Activated naive CD4-positive, alpha-beta T cell treated with anti-CD3 and anti-CD28 coated beads for 36 hours (primary cell): ENCODE results near the gene ALPL. TPM values are rescaled to one million over a fixed set of nuclear protein-coding genes. Genes with fewer than 3 reads are reported as not detected.

Experiments
- CTCF ChIA-PET: fragments of 350-600 bp; sonication (Branson Sonifier 250); formaldehyde crosslinking; loops from one replicate; lab custom pipeline; 2021; ENCODE audit warnings: antibody characterized with exemption; lab: Charles Lee
- DNase-seq: peaks from one replicate; pipeline ENCODE4 v3.0.0-alpha.2; 2020
- H3K27ac Mint-ChIP-seq: one replicate; pipeline ENCODE4 v1.8.0; 2021; ENCODE audit warnings: mild to moderate bottlenecking, mixed read lengths
- H3K27me3 Mint-ChIP-seq: one replicate; pipeline ENCODE4 v1.8.0; 2021; ENCODE audit warnings: low read depth, mixed read lengths
- H3K36me3 Mint-ChIP-seq: one replicate; pipeline ENCODE4 v1.8.0; 2021; ENCODE audit warnings: low read depth, mixed read lengths
- H3K4me1 Mint-ChIP-seq: one replicate; pipeline ENCODE4 v1.8.0; 2021; ENCODE audit warnings: low read depth, mixed read lengths
- H3K4me3 Mint-ChIP-seq: one replicate; pipeline ENCODE4 v1.8.0; 2021; ENCODE audit warnings: mild to moderate bottlenecking, moderate library complexity, mixed read lengths
- H3K9me3 Mint-ChIP-seq: one replicate; pipeline ENCODE4 v1.8.0; 2021; ENCODE audit warnings: mixed read lengths
- intact Hi-C: fragments of 100-400 bp; cut with micrococcal nuclease; formaldehyde crosslinking; loops from one replicate; pipeline ENCODE4 v1.15.1; 2023
- total RNA-seq, 2 experiments: library from RNA; stranded (reverse); gene quantifications; one replicate each; pipeline ENCODE4 v1.2.3, GENCODE V29; 2021

The ALPL gene
- total RNA-seq, 2 experiments from 2014 or later: not detected

DNA sequence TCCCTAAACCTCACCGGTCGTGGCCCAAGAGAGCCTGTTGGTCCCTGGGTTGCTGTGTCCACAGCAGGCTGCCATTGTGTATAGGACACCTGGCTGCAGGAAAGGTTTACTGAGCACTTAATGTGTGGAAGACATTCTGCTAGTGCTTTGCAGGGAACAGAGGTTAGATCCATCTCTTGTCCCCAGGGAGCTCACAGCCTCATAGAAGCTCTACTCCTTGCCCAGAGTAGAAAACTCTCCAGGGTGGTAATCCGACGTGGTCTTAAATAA, 16.9 kb upstream of the ALPL start:
- H3K27ac Mint-ChIP-seq: no peak overlapping the region
- DNase-seq: no peak
- H3K9me3 Mint-ChIP-seq: no peaks in the 10 kb centered on the region
- peaks cover 6% of the 10 kb centered on the region for H3K4me1 Mint-ChIP-seq
- H3K4me3 Mint-ChIP-seq: no peak overlapping the region
- CTCF ChIA-PET: interaction anchor here (1.6 kb wide), 1 partner anchor 17 kb away, joined by 4 read pairs; the partner anchor contains the start of gene ALPL
- H3K36me3 Mint-ChIP-seq: no peaks in the 10 kb centered on the region
- H3K27me3 Mint-ChIP-seq: peaks cover 6% of the 10 kb centered on the region
- intact Hi-C loops: loop anchor here (5.0 to 10.0 kb wide), 2 partner anchors 117 to 275 kb away; no protein-coding TSS in a partner anchor

DNA sequence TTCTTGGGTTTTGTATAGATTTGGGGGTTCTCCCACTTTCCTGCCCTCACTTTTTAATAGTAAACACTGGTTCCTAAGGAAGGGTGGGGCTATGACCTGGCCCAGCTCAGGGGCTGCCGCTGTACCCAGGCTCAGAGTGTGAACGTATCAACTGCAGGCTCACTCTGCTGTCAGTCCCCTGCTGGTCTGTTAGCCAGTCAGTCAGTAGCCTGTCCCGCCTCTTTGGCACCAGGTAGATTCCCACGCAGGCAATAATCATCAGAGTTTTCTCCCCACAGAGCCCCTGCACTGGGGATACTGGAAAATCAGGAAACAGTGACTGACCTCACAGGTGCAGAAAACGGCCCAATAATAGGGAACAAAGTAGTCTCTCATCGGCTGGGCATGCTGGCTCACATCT, 15.0 kb upstream of the ALPL start:
- DNase-seq: no peak
- no peaks in the 10 kb centered on the region for H3K4me1 Mint-ChIP-seq
- no peak overlapping the region for H3K4me3 Mint-ChIP-seq
- CTCF ChIA-PET: no interaction called here
- H3K36me3 Mint-ChIP-seq: no peaks in the 10 kb centered on the region
- H3K9me3 Mint-ChIP-seq: no peaks in the 10 kb centered on the region
- peaks cover 4% of the 10 kb centered on the region for H3K27me3 Mint-ChIP-seq
- no peak overlapping the region for H3K27ac Mint-ChIP-seq
- intact Hi-C loops: loop anchor here (5.0 to 10.0 kb wide), 2 partner anchors 119 to 277 kb away; no protein-coding TSS in a partner anchor

GRCh38 chr1:21495225-21495820, 13.9 kb upstream of the ALPL start:
- Mint-ChIP-seq H3K4me3 (no peak overlapping the region), H3K4me1 (no peaks in the 10 kb centered on the region), H3K36me3 (no peaks in the 10 kb centered on the region), H3K27ac (no peak overlapping the region), H3K9me3 (no peaks in the 10 kb centered on the region), H3K27me3 (peaks cover 6% of the 10 kb centered on the region)
- no peak for DNase-seq
- intact Hi-C loops: loop anchor here (10.0 kb wide), 1 partner anchor 121 kb away; no protein-coding TSS in a partner anchor
- CTCF ChIA-PET: no interaction called here

- Mint-ChIP-seq H3K27me3 (peaks cover 2% of the 10 kb centered on the region), H3K27ac (no peak overlapping the region), H3K4me3 (no peak overlapping the region), H3K36me3 (no peaks in the 10 kb centered on the region), H3K9me3 (no peaks in the 10 kb centered on the region), H3K4me1 (no peaks in the 10 kb centered on the region)
- CTCF ChIA-PET: no interaction called here
- no peak for DNase-seq
- intact Hi-C loops: loop anchor here (10.0 kb wide), 1 partner anchor 121 kb away; no protein-coding TSS in a partner anchor
These were observed 13.2 kb upstream of the ALPL start for GRCh38 chr1:21496063-21496462.

DNA sequence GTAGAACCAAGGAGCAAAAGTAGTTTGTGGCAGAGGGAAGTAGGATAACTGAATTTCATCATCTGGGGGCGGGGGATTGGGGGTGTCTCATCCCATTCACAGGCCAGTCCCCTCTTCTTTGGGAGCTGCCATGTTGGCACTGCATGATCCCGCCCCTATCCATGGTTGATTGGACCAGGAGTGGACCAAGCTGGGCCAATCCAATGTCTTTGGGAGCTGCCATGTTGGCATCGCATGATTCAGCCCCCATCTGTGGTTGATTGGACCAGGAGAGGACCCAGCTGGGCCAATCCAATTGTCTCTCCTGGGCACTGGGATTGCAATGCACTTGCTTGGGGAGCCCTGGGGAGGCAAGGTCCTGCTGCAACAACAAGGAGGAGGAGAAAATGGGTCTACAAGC, 12.3 kb upstream of the ALPL start:
- intact Hi-C loops: loop anchor here (10.0 kb wide), 1 partner anchor 122 kb away; no protein-coding TSS in a partner anchor
- no peak for DNase-seq
- H3K36me3 Mint-ChIP-seq: no peaks in the 10 kb centered on the region
- no peak overlapping the region for H3K27ac Mint-ChIP-seq
- peaks cover 2% of the 10 kb centered on the region for H3K27me3 Mint-ChIP-seq
- CTCF ChIA-PET: no interaction called here
- no peaks in the 10 kb centered on the region for H3K4me1 Mint-ChIP-seq
- no peaks in the 10 kb centered on the region for H3K9me3 Mint-ChIP-seq
- no peak overlapping the region for H3K4me3 Mint-ChIP-seq

- H3K9me3 Mint-ChIP-seq: no peaks in the 10 kb centered on the region
- intact Hi-C loops: loop anchor here (10.0 kb wide), 1 partner anchor 123 kb away; no protein-coding TSS in a partner anchor
- peaks cover 2% of the 10 kb centered on the region for H3K27me3 Mint-ChIP-seq
- no peak overlapping the region for H3K4me3 Mint-ChIP-seq
- DNase-seq: no peak
- H3K27ac Mint-ChIP-seq: no peak overlapping the region
- H3K36me3 Mint-ChIP-seq: no peaks in the 10 kb centered on the region
- H3K4me1 Mint-ChIP-seq: no peaks in the 10 kb centered on the region
- CTCF ChIA-PET: no interaction called here
These were observed 11.7 kb upstream of the ALPL start for GRCh38 chr1:21497466-21498061.

DNA sequence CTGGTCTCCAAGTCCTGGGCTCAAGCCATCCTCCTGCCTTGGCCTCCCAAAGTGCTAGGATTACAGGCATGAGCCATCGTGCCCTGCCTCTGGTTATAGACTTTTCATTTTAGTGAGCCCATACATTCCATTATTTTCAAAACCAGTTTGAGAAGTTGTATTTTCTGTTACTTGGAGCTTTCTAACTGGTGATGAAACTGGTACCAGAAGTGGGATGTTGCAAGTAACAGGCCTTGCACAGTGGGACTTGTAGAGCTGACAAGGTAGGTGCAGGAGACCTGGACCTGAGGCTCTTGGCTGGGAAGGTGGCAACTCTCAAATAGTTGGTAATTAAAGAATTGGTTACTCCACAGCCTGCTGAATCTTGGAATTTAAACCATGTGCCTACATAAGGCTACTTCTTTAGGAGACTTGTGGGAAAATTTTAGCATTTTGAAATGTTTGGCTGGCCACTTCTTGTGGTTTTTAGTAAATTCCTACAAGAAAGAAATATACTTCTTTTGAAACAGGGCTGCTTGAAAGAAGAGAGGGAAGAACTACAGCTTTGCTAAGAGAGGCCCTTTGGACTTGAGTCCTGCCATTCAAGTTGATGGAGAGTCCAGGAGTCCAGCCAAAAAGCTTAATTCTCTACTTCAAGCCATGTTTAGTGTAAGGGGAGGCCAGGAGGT, 9.8 kb upstream of the ALPL start:
- Mint-ChIP-seq H3K27ac (no peak overlapping the region), H3K4me3 (no peak overlapping the region), H3K27me3 (peaks cover 7% of the 10 kb centered on the region), H3K4me1 (no peaks in the 10 kb centered on the region), H3K36me3 (no peaks in the 10 kb centered on the region), H3K9me3 (no peaks in the 10 kb centered on the region)
- CTCF ChIA-PET: interaction anchor here (0.7 to 1.0 kb wide), 2 partner anchors 9 to 130 kb away, joined by 3 read pairs; no protein-coding TSS in a partner anchor
- no peak for DNase-seq
- intact Hi-C loops: loop anchor here (10.0 kb wide), 1 partner anchor 125 kb away; no protein-coding TSS in a partner anchor

DNA sequence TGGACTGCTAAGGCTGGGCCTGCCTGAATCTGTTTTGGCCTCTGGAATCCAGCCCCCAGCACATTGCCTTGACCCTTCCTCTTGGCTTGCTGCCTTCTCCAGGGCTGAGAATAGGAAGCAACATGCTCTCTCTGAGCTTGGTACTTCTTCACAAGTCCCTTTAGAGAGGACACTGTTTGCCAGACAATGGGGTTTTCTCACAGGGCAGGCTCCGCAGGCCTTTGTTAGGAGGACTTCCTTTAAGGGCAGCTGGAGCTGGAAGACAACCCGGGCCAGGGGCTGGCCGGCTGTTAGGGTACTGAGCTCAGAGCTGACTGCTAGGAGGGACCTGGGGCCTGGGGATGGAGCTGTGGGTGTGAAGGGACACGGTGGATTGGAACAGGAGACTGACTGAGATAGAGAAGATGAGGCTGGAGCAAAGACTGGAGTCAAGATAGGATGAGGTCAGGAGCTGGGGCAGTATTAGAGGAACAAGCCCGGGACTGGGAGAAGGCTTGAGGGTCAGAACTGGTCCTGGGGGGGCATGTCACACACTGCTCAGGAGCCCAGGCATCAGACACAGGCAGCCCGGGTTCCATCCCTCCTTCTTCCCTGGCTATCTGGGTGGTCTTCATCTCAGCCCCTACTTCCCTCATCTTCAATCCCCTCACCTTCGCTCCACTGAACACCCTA, 5.4 kb upstream of the ALPL start:
- peaks cover 3% of the 10 kb centered on the region for H3K4me1 Mint-ChIP-seq
- intact Hi-C loops: no loop called here
- no peak for DNase-seq
- CTCF ChIA-PET: no interaction called here
- H3K27me3 Mint-ChIP-seq: peaks cover 34% of the 10 kb centered on the region
- H3K36me3 Mint-ChIP-seq: no peaks in the 10 kb centered on the region
- no peaks in the 10 kb centered on the region for H3K9me3 Mint-ChIP-seq
- H3K27ac Mint-ChIP-seq: no peak overlapping the region
- H3K4me3 Mint-ChIP-seq: no peak overlapping the region

DNA sequence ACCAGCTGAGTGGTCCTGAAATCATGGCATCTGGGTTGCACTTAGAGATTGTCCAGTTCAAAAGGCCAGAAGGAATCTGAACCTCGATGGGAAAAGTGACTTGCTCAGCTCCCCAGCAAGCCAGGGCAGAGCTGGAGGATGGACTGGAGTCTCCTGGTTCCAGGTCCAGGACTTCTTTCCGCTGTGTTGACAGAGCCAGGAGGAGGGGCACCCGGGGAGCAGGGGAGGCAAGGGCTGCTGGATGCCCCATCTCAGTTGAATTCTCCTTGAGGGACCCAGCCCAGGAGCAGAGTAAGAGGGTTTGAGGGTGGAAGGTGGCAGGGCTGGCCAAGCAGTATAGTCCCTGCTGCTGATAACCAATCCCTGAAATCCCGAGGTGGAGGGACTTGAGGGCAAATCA, 2.4 kb upstream of the ALPL start:
- Mint-ChIP-seq H3K4me1 (peaks cover 5% of the 10 kb centered on the region), H3K36me3 (no peaks in the 10 kb centered on the region), H3K9me3 (no peaks in the 10 kb centered on the region), H3K27ac (no peak overlapping the region), H3K27me3 (peaks cover 54% of the 10 kb centered on the region), H3K4me3 (no peak overlapping the region)
- CTCF ChIA-PET: interaction anchor here (0.6 to 4.0 kb wide), 5 partner anchors 9 to 288 kb away, joined by 3 to 21 read pairs (median 3); no protein-coding TSS in a partner anchor
- DNase-seq: no peak
- intact Hi-C loops: loop anchor here (5.0 kb wide), 1 partner anchor 90 kb away; no protein-coding TSS in a partner anchor

DNA sequence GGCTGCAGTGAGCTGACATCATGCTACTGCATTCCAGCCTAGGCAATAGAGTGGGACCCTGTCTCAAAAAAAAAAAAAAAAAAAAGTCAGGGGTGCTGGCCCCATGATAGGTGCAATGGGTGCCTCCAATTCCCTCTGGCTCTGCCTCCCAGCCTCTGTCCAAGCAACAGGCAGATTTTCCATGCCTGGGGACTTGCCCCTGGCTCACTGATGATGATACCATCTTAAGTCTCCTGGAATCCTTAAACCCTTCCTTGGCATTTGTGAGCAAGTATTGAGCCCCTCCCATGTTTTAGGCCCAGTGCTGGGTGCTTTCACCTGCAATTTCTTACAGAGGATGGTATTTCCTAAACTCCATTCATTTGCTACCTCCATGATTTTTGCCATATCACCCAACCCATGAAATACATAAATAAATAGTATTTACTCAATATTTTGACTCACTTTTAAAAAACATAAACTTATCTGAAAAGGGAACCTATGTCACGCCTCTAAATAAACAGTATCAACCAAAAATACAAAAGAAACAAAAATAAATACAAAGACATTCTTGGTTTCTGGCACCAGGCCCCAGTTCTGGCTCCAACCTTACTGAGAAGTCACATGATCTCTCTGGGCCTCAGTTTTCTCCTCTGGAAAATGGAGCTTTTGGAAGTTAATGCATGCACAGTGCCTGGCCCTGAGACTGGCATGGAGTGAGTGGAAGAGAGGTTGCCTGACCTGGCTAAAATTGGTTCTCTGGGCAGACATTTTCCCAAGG, 1.5 kb upstream of the ALPL start:
- Mint-ChIP-seq H3K36me3 (no peaks in the 10 kb centered on the region), H3K27ac (no peak overlapping the region), H3K9me3 (no peaks in the 10 kb centered on the region), H3K4me3 (no peak overlapping the region), H3K4me1 (peaks cover 5% of the 10 kb centered on the region), H3K27me3 (peaks cover 54% of the 10 kb centered on the region)
- DNase-seq: no peak
- intact Hi-C loops: loop anchor here (5.0 kb wide), 1 partner anchor 90 kb away; no protein-coding TSS in a partner anchor
- CTCF ChIA-PET: interaction anchor here (0.6 to 4.0 kb wide), 6 partner anchors 9 to 153 kb away, joined by 3 to 21 read pairs (median 4); no protein-coding TSS in a partner anchor

DNA sequence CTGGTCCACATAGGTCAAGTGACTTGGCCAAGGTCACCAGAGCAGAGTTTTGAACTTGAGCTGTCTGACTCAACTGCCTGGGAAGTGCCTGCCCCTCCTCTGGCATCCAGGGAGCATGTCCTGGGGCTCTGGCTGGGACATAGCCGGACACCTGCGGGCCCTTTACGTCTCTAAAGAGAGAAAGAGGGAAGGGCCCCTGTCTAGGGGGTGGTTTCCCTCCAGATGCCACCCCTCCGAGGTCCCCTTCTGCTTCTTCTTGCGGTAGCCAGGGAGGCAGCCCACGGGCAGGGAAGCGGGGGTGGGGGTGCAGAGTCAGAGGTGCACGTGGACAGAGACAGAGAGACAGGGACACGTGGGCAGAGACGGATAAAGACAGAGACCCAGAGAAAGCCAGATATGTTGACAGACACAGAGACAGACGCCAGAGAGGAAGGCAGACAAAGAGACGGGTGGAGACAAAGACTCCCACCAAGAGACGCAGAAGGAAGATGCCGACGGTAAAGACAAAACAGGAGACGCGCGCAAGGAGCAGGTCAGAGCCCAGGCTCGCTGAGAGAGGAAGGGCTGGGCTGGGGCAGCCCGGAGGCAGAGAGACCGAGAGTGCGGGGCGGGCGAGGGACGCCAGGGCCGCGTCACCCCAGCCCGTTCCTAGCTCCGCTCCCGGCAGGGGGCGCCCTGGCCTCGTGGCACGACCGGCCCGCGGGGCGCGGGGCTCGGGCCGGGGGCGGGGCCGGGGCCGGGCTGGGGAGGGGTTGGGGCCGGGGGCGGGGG, 458 bp upstream of the ALPL start:
- peak; percentile 75 for DNase-seq
- no peaks in the 10 kb centered on the region for H3K36me3 Mint-ChIP-seq
- H3K9me3 Mint-ChIP-seq: no peaks in the 10 kb centered on the region
- CTCF ChIA-PET: interaction anchor here (0.6 to 4.0 kb wide), 7 partner anchors 10 to 282 kb away, joined by 3 to 21 read pairs (median 4); no protein-coding TSS in a partner anchor
- H3K27me3 Mint-ChIP-seq: peaks cover 54% of the 10 kb centered on the region
- H3K4me1 Mint-ChIP-seq: peaks cover 5% of the 10 kb centered on the region
- H3K27ac Mint-ChIP-seq: no peak overlapping the region
- intact Hi-C loops: loop anchor here (1.0 to 5.0 kb wide), 2 partner anchors 89 to 151 kb away; no protein-coding TSS in a partner anchor
- H3K4me3 Mint-ChIP-seq: peak overlapping the region; percentile 45
